GM19193 (cell line): Measurements from ENCODE around the gene OAS1.

ENCODE experiments used
- POLR2A ChIP-seq: IDR thresholded peaks from 4 replicates; pipeline ENCODE4 v1.6.1; 2011; ENCODE audit not compliant: insufficient read depth, insufficient read length; ENCODE audit errors: extremely low read depth

Gene OAS1

GRCh38 chr12:112885236-112885635 lies 21.5 kb upstream of the OAS1 start:
- no peak for TF ChIP-seq POLR2A

- TF ChIP-seq POLR2A, result no peak
Observed at GRCh38 chr12:112887550-112887949, 19.2 kb upstream of the OAS1 start.

- no peak for TF ChIP-seq POLR2A
Observed at GRCh38 chr12:112891093-112892024, 15.4 kb upstream of the OAS1 start.

- no peak for TF ChIP-seq POLR2A
Observed at GRCh38 chr12:112892856-112893255, 13.9 kb upstream of the OAS1 start.

- TF ChIP-seq POLR2A, result no peak
Observed at GRCh38 chr12:112894128-112894527, 12.6 kb upstream of the OAS1 start.

- TF ChIP-seq POLR2A, result no peak
Observed at GRCh38 chr12:112898380-112898779, 8.4 kb upstream of the OAS1 start.

GRCh38 chr12:112900298-112901145 lies 6.2 kb upstream of the OAS1 start:
- TF ChIP-seq POLR2A, result no peak

GRCh38 chr12:112901271-112901670 lies 5.5 kb upstream of the OAS1 start:
- TF ChIP-seq POLR2A, result no peak

GRCh38 chr12:112904571-112904970 lies 2.2 kb upstream of the OAS1 start:
- no peak for TF ChIP-seq POLR2A

- no peak for TF ChIP-seq POLR2A
Observed at GRCh38 chr12:112905451-112906089, 1.2 kb upstream of the OAS1 start.

- no peak for TF ChIP-seq POLR2A
Observed at GRCh38 chr12:112907415-112908157, 824 bp downstream of the OAS1 start.

- TF ChIP-seq POLR2A, result peak; percentile 31
Observed at GRCh38 chr12:112908548-112908947, 1.8 kb downstream of the OAS1 start.

GRCh38 chr12:112909693-112910092 lies 2.9 kb downstream of the OAS1 start:
- TF ChIP-seq POLR2A, result no peak

- TF ChIP-seq POLR2A, result no peak
Observed at GRCh38 chr12:112913038-112913688, 6.4 kb downstream of the OAS1 start.
